ENCODE data around the gene ZBTB45. TPM values are rescaled to one million over a fixed set of nuclear protein-coding genes. Genes with fewer than 3 reads are reported as not detected.
A peak's percentile ranks its signal among the peaks of the same experiment; 100 is the strongest.

The ZBTB45 gene
- total RNA-seq, 1 experiment from 2014 or later: 19.7 TPM

GRCh38 chr19:58514564-58515022 is 5.0 kb downstream of the ZBTB45 start:
- Mint-ChIP-seq H3K4me3 (peak overlapping the region; percentile 75), H3K4me1 (peaks cover 29% of the 10 kb centered on the region), H3K27me3 (ENCODE audit: low read depth) (peaks cover 12% of the 10 kb centered on the region), H3K27ac (peak overlapping the region; percentile 57; the same call in 1 of the 2 replicates), H3K36me3 (peaks cover 5% of the 10 kb centered on the region), H3K9me3 (no peaks in the 10 kb centered on the region)
- POLR2A ChIA-PET: interaction anchor here (1.7 kb wide), 1 partner anchor 29 kb away, joined by 8 read pairs; the partner anchor contains the start of gene TRIM28
- CTCF ChIA-PET: interaction anchor here (0.6 to 2.7 kb wide), 31 partner anchors 8 to 286 kb away, joined by 3 to 33 read pairs (median 6); partner anchors contain the start of genes CHMP2A, TRIM28, UBE2M and ZNF324B
- TF ChIP-seq E2F1 (CRISPR knock-in tag; IDR thresholded peaks at IDR 0.05): no peak
- no peak for TF ChIP-seq MLX (CRISPR knock-in tag; IDR thresholded peaks at IDR 0.05)
- no peak for TF ChIP-seq RELA (CRISPR knock-in tag; IDR thresholded peaks at IDR 0.05; ENCODE audit: borderline replicate concordance)
- no peak for TF ChIP-seq FOXJ3 (CRISPR knock-in tag; IDR thresholded peaks at IDR 0.05; ENCODE audit: borderline replicate concordance)
- TF ChIP-seq ZNF671 (CRISPR knock-in tag; IDR thresholded peaks at IDR 0.05): no peak
- TF ChIP-seq GRHL2 (CRISPR knock-in tag; IDR thresholded peaks at IDR 0.05; ENCODE audit: insufficient replicate concordance, severe bottlenecking): no peak
- TF ChIP-seq FOXK1 (CRISPR knock-in tag; IDR thresholded peaks at IDR 0.05): no peak
- no peak for DNase-seq (ENCODE audit: low spot score)
- no peak for ATAC-seq

DNA sequence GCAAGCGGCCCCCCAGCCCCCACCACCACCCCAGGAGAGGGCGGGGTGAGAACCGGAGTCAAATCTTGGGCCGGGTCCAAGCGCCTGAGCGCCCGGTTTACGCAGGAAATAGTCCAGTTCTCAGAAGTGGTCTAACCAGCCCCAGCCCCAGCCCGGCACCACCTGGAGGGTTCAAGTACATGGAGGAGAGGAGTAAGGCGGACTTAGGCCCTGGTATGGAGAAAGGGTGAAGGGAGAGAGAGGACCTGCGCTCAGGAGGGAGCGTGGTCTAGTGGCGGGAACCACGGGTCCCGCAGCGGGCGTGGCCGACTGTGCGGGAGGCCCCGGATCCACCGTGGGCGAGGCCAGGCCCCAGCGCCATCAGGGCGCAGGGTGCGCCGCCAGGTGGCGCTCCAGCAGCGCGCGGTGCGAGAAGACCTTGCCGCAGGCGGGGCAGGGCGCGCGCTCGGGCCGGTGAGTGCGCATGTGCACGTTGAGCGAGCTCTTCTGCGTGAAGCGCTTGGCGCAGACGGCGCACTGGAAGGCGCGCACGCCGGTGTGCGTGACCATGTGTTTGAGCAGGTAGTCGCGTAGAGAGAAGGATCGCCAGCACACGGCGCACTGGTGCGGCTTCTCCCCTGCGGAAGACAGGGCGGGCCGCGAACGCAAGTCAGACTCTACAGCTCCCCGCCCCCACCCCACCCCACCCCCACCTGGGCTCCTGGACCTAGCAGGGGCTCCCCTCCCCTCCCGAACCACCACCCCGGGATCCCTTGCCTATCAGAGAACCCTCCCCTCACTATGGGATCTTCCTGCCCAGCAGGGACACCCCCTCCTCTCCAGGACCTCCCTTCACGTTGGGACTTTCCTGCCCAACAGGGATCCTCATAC is 5.7 kb downstream of the ZBTB45 start:
- Mint-ChIP-seq H3K4me1 (peaks cover 28% of the 10 kb centered on the region), H3K27ac (peak overlapping the region; percentile 57), H3K36me3 (peaks cover 5% of the 10 kb centered on the region), H3K9me3 (no peaks in the 10 kb centered on the region), H3K27me3 (ENCODE audit: low read depth) (peaks cover 12% of the 10 kb centered on the region), H3K4me3 (peak overlapping the region; percentile 75)
- ATAC-seq (peak; percentile 78), DNase-seq (ENCODE audit: low spot score) (peak; percentile 95)
- CTCF ChIA-PET: interaction anchor here (0.6 to 2.7 kb wide), 31 partner anchors 9 to 286 kb away, joined by 3 to 33 read pairs (median 6); partner anchors contain the start of genes CHMP2A, TRIM28, UBE2M and ZNF324B
- POLR2A ChIA-PET: interaction anchor here (0.7 to 1.7 kb wide), 2 partner anchors 15 to 30 kb away, joined by 6 to 8 read pairs; partner anchors contain the start of gene TRIM28
- TF ChIP-seq, protein P1, sequence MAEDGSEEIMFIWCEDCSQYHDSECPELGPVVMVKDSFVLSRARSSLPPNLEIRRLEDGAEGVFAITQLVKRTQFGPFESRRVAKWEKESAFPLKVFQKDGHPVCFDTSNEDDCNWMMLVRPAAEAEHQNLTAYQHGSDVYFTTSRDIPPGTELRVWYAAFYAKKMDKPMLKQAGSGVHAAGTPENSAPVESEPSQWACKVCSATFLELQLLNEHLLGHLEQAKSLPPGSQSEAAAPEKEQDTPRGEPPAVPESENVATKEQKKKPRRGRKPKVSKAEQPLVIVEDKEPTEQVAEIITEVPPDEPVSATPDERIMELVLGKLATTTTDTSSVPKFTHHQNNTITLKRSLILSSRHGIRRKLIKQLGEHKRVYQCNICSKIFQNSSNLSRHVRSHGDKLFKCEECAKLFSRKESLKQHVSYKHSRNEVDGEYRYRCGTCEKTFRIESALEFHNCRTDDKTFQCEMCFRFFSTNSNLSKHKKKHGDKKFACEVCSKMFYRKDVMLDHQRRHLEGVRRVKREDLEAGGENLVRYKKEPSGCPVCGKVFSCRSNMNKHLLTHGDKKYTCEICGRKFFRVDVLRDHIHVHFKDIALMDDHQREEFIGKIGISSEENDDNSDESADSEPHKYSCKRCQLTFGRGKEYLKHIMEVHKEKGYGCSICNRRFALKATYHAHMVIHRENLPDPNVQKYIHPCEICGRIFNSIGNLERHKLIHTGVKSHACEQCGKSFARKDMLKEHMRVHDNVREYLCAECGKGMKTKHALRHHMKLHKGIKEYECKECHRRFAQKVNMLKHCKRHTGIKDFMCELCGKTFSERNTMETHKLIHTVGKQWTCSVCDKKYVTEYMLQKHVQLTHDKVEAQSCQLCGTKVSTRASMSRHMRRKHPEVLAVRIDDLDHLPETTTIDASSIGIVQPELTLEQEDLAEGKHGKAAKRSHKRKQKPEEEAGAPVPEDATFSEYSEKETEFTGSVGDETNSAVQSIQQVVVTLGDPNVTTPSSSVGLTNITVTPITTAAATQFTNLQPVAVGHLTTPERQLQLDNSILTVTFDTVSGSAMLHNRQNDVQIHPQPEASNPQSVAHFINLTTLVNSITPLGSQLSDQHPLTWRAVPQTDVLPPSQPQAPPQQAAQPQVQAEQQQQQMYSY (CRISPR knock-in tag; IDR thresholded peaks at IDR 0.05): peak; percentile 19; the same call in 1 of the 2 replicates
- TF ChIP-seq GRHL2 (CRISPR knock-in tag; IDR thresholded peaks at IDR 0.05; ENCODE audit: insufficient replicate concordance, severe bottlenecking): no peak
- TF ChIP-seq ZNF396 (CRISPR knock-in tag; IDR thresholded peaks at IDR 0.05; ENCODE audit: borderline replicate concordance): no peak
- TF ChIP-seq ZSCAN18 (CRISPR knock-in tag; IDR thresholded peaks at IDR 0.05): no peak
- no peak for TF ChIP-seq RORB (CRISPR knock-in tag; IDR thresholded peaks at IDR 0.05)
- TF ChIP-seq FOXK1 (CRISPR knock-in tag; IDR thresholded peaks at IDR 0.05): peak; percentile 72
- TF ChIP-seq, protein P2, sequence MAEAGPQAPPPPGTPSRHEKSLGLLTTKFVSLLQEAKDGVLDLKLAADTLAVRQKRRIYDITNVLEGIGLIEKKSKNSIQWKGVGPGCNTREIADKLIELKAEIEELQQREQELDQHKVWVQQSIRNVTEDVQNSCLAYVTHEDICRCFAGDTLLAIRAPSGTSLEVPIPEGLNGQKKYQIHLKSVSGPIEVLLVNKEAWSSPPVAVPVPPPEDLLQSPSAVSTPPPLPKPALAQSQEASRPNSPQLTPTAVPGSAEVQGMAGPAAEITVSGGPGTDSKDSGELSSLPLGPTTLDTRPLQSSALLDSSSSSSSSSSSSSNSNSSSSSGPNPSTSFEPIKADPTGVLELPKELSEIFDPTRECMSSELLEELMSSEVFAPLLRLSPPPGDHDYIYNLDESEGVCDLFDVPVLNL (CRISPR knock-in tag; IDR thresholded peaks at IDR 0.05; ENCODE audit: borderline replicate concordance, low read depth): no peak
- no peak for TF ChIP-seq TCF7 (CRISPR knock-in tag; IDR thresholded peaks at IDR 0.05; ENCODE audit: low read depth)
- TF ChIP-seq ZBTB21 (CRISPR knock-in tag; IDR thresholded peaks at IDR 0.05; ENCODE audit: borderline replicate concordance): peak; percentile 92; the same call in 1 of the 2 replicates
- no peak for TF ChIP-seq ZNF416 (CRISPR knock-in tag; IDR thresholded peaks at IDR 0.05)
- TF ChIP-seq EMX1 (CRISPR knock-in tag; IDR thresholded peaks at IDR 0.05): no peak
- TF ChIP-seq ZNF121 (CRISPR knock-in tag; IDR thresholded peaks at IDR 0.05): peak; percentile 58; the same call in 1 of the 2 replicates
- no peak for TF ChIP-seq PRRX2 (CRISPR knock-in tag; IDR thresholded peaks at IDR 0.05)
- TF ChIP-seq CREB1 (CRISPR knock-in tag; IDR thresholded peaks at IDR 0.05): no peak
- no peak for TF ChIP-seq SMAD4 (CRISPR knock-in tag; IDR thresholded peaks at IDR 0.05)
- no peak; the same call in 1 of the 2 replicates for TF ChIP-seq ZNF281 (CRISPR knock-in tag; IDR thresholded peaks at IDR 0.05)

Data from WTC11 (cell line).